SJSA1 (cell line): Measurements from ENCODE around the gene ANKRD66. TPM values are rescaled to one million over a fixed set of nuclear protein-coding genes. Genes with fewer than 3 reads are reported as not detected.
"Not testable (repeated sequence)": the region's sequence is repeated elsewhere in the genome, so short reads cannot be mapped to it uniquely, and the experiment has no call there.

Experiments
- DNase-seq, 2 experiments: peaks; one replicate each; pipeline ENCODE4 v3.0.0-alpha.2; 2015 to 2020; ENCODE audit warnings: low spot score in 2 of 2, low read depth in 1 of 2
- H3K27ac ChIP-seq: fragments of 250-450 bp; sonication (Bioruptor Pico); 2 replicates; pipeline ENCODE4 v1.5.1; 2020; ENCODE audit warnings: mild to moderate bottlenecking, moderate library complexity
- H3K27me3 ChIP-seq: fragments of 250-450 bp; sonication (Bioruptor Pico); replicated peaks from 2 replicates; pipeline ENCODE4 v1.5.1; 2020; ENCODE audit warnings: mild to moderate bottlenecking, moderate library complexity
- H3K36me3 ChIP-seq: fragments of 250-450 bp; sonication (Bioruptor Pico); 2 replicates; pipeline ENCODE4 v1.5.1; 2020; ENCODE audit warnings: mild to moderate bottlenecking
- H3K4me1 ChIP-seq: fragments of 250-450 bp; sonication (Bioruptor Pico); replicated peaks from 2 replicates; pipeline ENCODE4 v1.6.1; 2021; ENCODE audit warnings: mild to moderate bottlenecking
- H3K4me3 ChIP-seq: fragments of 250-450 bp; sonication (Bioruptor Pico); 2 replicates; pipeline ENCODE4 v1.5.1; 2020; ENCODE audit warnings: mild to moderate bottlenecking
- H3K9me3 ChIP-seq: fragments of 250-450 bp; sonication (Bioruptor Pico); replicated peaks from 2 replicates; pipeline ENCODE4 v1.5.1; 2020; ENCODE audit warnings: mild to moderate bottlenecking
- total RNA-seq: library from RNA; depleted of rRNA; stranded (reverse); fragments of >200 nt; shearing (Covaris generic); gene quantifications from 2 replicates; pipeline ENCODE4 v1.2.3, GENCODE V29; 2014

ANKRD66 gene
- total RNA-seq, 1 experiment from 2014 or later, result not detected

GRCh38 chr6:46741482-46741881 is 5.3 kb upstream of the ANKRD66 start:
- no peak overlapping the region for H3K4me3 ChIP-seq
- no peaks in the 10 kb centered on the region for H3K4me1 ChIP-seq
- peaks cover 15% of the 10 kb centered on the region for H3K27me3 ChIP-seq
- DNase-seq, result no peak
- H3K36me3 ChIP-seq, result no peaks in the 10 kb centered on the region
- no peak overlapping the region for H3K27ac ChIP-seq
- H3K9me3 ChIP-seq, result no peaks in the 10 kb centered on the region

- peaks cover 12% of the 10 kb centered on the region for H3K27me3 ChIP-seq
Measured at GRCh38 chr6:46741910-46742309, 4.8 kb upstream of the ANKRD66 start.

GRCh38 chr6:46743425-46744158 is 3.1 kb upstream of the ANKRD66 start:
- Histone ChIP-seq H3K4me1 (no peaks in the 10 kb centered on the region), H3K9me3 (no peaks in the 10 kb centered on the region), H3K27ac (no peak overlapping the region), H3K36me3 (no peaks in the 10 kb centered on the region), H3K27me3 (peaks cover 7% of the 10 kb centered on the region; the same call in 1 of the 2 replicates), H3K4me3 (no peak overlapping the region)
- no peak for DNase-seq

More at GRCh38 chr6:46741910-46742309, 4.8 kb upstream of the ANKRD66 start:
- Histone ChIP-seq H3K9me3 (no peaks in the 10 kb centered on the region), H3K4me1 (no peaks in the 10 kb centered on the region), H3K4me3 (no peak overlapping the region), H3K27ac (no peak overlapping the region), H3K36me3 (no peaks in the 10 kb centered on the region)
- DNase-seq, result no peak

DNA sequence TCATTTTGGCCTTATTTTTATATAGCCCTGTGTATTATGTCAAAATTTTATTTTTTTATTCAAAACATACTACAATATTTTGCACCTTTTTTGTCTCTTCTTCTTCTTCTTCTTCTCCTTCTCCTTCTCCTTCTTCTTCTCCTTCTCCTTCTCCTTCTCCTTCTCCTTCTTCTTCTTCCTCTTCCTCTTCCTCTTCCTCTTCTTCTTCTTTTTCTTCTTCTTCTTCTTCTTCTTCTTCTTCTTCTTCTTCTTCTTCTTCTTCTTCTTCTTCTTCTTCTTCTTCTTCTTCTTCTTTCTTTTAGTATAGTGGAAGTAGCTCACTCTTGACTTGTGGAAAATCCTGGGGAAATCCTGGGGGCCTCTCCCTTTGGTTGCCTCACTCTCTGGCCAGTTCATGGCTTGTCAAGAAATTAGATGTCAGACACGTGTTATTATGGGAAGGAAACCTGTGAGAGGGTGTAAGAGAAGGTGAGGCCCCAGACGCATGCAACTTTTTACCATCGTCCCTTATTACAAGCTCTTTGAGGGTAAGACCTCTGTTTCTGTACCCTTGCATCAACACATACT is 2.5 kb upstream of the ANKRD66 start:
- DNase-seq, H3K36me3 ChIP-seq, H3K4me1 ChIP-seq, H3K27ac ChIP-seq, H3K9me3 ChIP-seq, H3K27me3 ChIP-seq, H3K4me3 ChIP-seq: not testable (repeated sequence)

DNA sequence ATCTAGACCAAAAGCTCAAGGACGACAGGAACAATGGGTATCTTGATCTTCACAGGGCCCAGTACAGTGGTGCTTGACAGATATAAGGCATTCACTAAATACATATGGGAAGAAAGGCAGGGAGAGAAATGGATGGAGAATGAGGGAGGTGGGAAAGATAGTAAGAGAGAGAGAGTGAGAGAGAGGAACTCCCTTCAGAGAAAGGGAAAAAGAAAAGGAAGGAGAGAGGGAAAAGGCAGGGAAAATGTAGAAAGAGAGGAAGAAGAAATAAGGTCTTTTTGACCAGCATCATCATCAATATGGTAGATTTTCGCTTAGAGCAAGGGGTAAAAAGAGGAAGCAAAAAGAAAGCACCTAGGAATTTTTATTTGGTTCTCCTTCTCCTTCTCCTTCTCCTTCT is 760 bp upstream of the ANKRD66 start:
- Histone ChIP-seq H3K4me3 (no peak overlapping the region), H3K27ac (no peak overlapping the region), H3K4me1 (no peaks in the 10 kb centered on the region), H3K9me3 (no peaks in the 10 kb centered on the region), H3K27me3 (no peaks in the 10 kb centered on the region), H3K36me3 (no peaks in the 10 kb centered on the region)
- DNase-seq, result no peak

GRCh38 chr6:46748940-46749503 is 2.3 kb downstream of the ANKRD66 start:
- H3K27ac ChIP-seq, result no peak overlapping the region
- no peaks in the 10 kb centered on the region for H3K4me1 ChIP-seq
- no peak for DNase-seq
- H3K27me3 ChIP-seq, result 0 out of 2 replicates have a peak, but pooled peaks cover 2% of the 10 kb centered on the region
- H3K9me3 ChIP-seq, result no peaks in the 10 kb centered on the region
- H3K4me3 ChIP-seq, result no peak overlapping the region
- H3K36me3 ChIP-seq, result no peaks in the 10 kb centered on the region

DNA sequence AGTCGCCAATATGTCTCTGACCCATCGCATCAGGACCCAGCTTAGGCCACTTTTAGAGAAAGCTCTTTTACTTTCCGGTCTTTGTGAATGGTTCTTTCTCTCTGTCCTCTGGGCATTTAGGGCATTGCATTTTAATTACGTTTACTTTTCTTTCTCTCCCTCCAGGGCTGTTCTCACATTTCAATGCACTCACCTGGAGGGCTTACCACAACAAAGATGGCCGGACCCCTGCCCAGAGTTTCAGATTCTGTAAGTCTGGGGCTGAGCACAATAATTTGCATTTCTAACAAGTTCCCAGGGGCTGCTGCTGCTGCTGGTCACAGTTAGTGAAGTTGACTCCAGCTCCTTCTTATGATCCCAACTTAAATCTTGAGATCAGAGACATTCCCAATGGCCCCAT is 3.0 kb downstream of the ANKRD66 start:
- H3K27ac ChIP-seq, result no peak overlapping the region

GRCh38 chr6:46751658-46752057 is 4.9 kb downstream of the ANKRD66 start:
- DNase-seq, result no peak
- H3K4me1 ChIP-seq, result no peaks in the 10 kb centered on the region
- 0 out of 2 replicates have a peak, but pooled peaks cover 5% of the 10 kb centered on the region for H3K27me3 ChIP-seq

More for the DNA sequence above, 3.0 kb downstream of the ANKRD66 start:
- Histone ChIP-seq H3K27me3 (0 out of 2 replicates have a peak, but pooled peaks cover 2% of the 10 kb centered on the region), H3K9me3 (no peaks in the 10 kb centered on the region), H3K4me3 (no peak overlapping the region), H3K36me3 (no peaks in the 10 kb centered on the region), H3K4me1 (no peaks in the 10 kb centered on the region)
- DNase-seq, result no peak

GRCh38 chr6:46755865-46756264 is 9.1 kb downstream of the ANKRD66 start:
- Histone ChIP-seq H3K9me3 (no peaks in the 10 kb centered on the region), H3K4me1 (no peaks in the 10 kb centered on the region), H3K36me3 (no peaks in the 10 kb centered on the region), H3K4me3 (no peak overlapping the region), H3K27me3 (0 out of 2 replicates have a peak, but pooled peaks cover 5% of the 10 kb centered on the region), H3K27ac (no peak overlapping the region)
- no peak for DNase-seq

More at GRCh38 chr6:46751658-46752057, 4.9 kb downstream of the ANKRD66 start:
- no peak overlapping the region for H3K27ac ChIP-seq
- H3K9me3 ChIP-seq, result no peaks in the 10 kb centered on the region
- no peak overlapping the region for H3K4me3 ChIP-seq
- no peaks in the 10 kb centered on the region for H3K36me3 ChIP-seq

- 0 out of 2 replicates have a peak, but pooled peaks cover 5% of the 10 kb centered on the region for H3K27me3 ChIP-seq
- H3K4me3 ChIP-seq, result no peak overlapping the region
- no peaks in the 10 kb centered on the region for H3K36me3 ChIP-seq
- H3K9me3 ChIP-seq, result no peaks in the 10 kb centered on the region
- no peak overlapping the region for H3K27ac ChIP-seq
- DNase-seq, result no peak
- no peaks in the 10 kb centered on the region for H3K4me1 ChIP-seq
Measured at GRCh38 chr6:46756469-46757213, 9.9 kb downstream of the ANKRD66 start.

DNA sequence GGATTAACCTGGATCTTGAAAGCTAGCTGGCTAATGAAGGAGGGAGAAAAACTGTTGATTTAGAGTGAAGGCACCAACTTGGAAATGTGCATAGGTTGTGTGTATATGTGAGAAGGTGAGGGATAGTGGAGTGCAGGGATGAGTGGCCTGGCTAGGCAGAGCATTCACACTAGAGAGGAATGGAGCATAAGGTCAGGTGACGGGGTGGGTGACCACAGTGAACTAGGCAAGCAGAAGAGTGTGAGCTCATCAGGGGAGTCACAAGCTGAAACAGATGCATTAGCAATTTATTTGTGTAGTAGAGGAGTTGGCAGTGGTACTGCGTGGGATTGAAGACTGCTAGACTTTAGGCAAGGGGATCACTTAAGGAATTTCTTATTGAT is 10.5 kb downstream of the ANKRD66 start:
- Histone ChIP-seq H3K4me3 (no peak overlapping the region), H3K27me3 (0 out of 2 replicates have a peak, but pooled peaks cover 5% of the 10 kb centered on the region), H3K36me3 (no peaks in the 10 kb centered on the region), H3K4me1 (no peaks in the 10 kb centered on the region), H3K27ac (no peak overlapping the region), H3K9me3 (no peaks in the 10 kb centered on the region)
- DNase-seq, result no peak

DNA sequence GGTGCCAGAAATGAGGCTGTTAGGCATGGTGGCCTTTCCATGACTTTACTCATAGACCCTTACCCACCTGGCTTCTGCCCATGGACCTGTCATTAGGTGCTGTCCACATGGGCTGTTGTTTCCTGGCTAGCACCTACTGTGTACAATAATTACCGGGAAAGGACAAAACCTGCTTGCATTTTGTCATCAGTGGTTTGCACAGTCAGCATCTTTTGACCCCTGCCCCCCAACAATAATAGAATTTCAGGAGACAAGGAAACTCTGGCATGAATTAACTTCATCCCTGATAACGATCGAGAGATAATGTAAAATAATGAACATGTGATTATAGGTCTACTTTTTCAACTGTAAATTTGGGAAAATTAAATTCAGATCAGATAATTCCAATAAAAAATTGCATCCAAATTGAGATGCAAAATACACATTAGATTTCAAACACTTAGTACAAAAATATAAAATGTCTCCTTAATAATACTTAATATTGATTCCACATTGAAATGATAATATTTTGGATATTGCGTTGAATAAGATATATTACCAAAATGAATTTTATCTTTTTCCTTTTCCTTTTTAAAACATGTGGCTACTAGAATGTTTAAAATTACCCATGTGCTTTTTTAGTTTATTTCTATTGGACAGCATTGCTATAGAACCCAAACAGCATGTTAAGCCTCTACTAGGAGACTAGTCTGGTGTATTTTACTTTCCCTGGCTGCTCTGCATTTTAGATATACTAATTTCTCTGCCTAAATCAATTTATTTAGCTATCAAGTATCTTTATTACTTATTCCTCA is 12.4 kb downstream of the ANKRD66 start:
- Histone ChIP-seq H3K4me1 (no peaks in the 10 kb centered on the region), H3K27me3 (0 out of 2 replicates have a peak, but pooled peaks cover 3% of the 10 kb centered on the region), H3K36me3 (no peaks in the 10 kb centered on the region), H3K9me3 (no peaks in the 10 kb centered on the region), H3K4me3 (no peak overlapping the region), H3K27ac (no peak overlapping the region)
- DNase-seq, result no peak

DNA sequence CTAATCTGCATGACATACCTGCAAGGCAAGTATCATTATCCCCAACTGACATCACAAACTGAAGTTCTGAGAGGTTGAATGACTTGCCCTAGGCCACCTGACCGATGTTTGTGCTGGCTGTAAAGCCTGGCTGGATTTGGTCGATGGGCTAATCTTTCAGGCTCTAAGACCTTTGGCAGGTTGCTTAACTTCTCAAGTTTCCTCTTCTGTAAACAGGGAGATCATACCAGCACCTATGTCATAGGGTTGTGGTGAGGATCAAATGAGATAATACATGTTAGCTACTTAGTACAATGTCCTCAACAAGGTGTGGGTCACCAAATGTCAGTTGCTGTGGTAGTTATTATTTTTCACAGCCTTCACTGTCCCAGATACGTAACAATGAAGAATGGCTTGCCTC is 14.2 kb downstream of the ANKRD66 start:
- Histone ChIP-seq H3K36me3 (no peaks in the 10 kb centered on the region), H3K27me3 (0 out of 2 replicates have a peak, but pooled peaks cover 2% of the 10 kb centered on the region), H3K9me3 (no peaks in the 10 kb centered on the region), H3K4me1 (no peaks in the 10 kb centered on the region), H3K27ac (no peak overlapping the region), H3K4me3 (no peak overlapping the region)
- no peak for DNase-seq
